Sigmoid colon (tissue), 4 donors: Measurements from ENCODE around the gene FILIP1.

ENCODE experiments used
- CTCF ChIP-seq, 4 experiments: fragments of 450-650 bp in 3 of 4; fragments of 200-600 bp in 1 of 4; IDR thresholded peaks; one replicate each; pipeline ENCODE4 v1.5.1; 2016 to 2019; ENCODE audit warnings: antibody characterized with exemption in 4 of 4, mild to moderate bottlenecking in 3 of 4, moderate library complexity in 2 of 4
- POLR2AphosphoS5 ChIP-seq, 4 donors: sonication (generic); formaldehyde crosslinking; IDR thresholded peaks; one replicate each; pipeline ENCODE4 v1.6.1; 2017; ENCODE audit warnings: antibody characterized with exemption in 4 of 4

GRCh38 chr6:75428204-75428603 is 65.4 kb downstream of the FILIP1 start:
- TF ChIP-seq CTCF (IDR thresholded peaks at IDR 0.05) (no peak), POLR2AphosphoS5 (IDR thresholded peaks at IDR 0.05) (no peak)
